ENCODE results near the gene ENPP6.
A peak's percentile ranks its signal among the peaks of the same experiment; 100 is the strongest.

The ENPP6 gene

GRCh38 chr4:184217634-184218033 lies at the start of gene ENPP6:
TSS of gene ENPP6 (minus strand) at chr4:184217873. CDS start at chr4:184217819, 54 bp downstream.
- no peak for DNase-seq

GRCh38 chr4:184267206-184267608 lies 49.5 kb upstream of the ENPP6 start:
- DNase-seq, result no peak

GRCh38 chr4:184265546-184266351 lies 48.1 kb upstream of the ENPP6 start:
- peak; percentile 67 to 88 for DNase-seq

GRCh38 chr4:184263910-184264732 lies 46.4 kb upstream of the ENPP6 start:
- DNase-seq, result peak; percentile 86 to 95

GRCh38 chr4:184263461-184263860 lies 45.8 kb upstream of the ENPP6 start:
- no peak for DNase-seq

GRCh38 chr4:184262901-184263300 lies 45.2 kb upstream of the ENPP6 start:
- DNase-seq, result no peak

GRCh38 chr4:184261246-184261645 lies 43.6 kb upstream of the ENPP6 start:
- DNase-seq, result no peak

GRCh38 chr4:184259866-184260265 lies 42.2 kb upstream of the ENPP6 start:
- DNase-seq, result no peak

- no peak for DNase-seq
Observed at GRCh38 chr4:184259081-184259480, 41.4 kb upstream of the ENPP6 start.

GRCh38 chr4:184255871-184256642 lies 38.4 kb upstream of the ENPP6 start:
- DNase-seq, result no peak

GRCh38 chr4:184255361-184255760 lies 37.7 kb upstream of the ENPP6 start:
- no peak for DNase-seq

- DNase-seq, result no peak
Observed at GRCh38 chr4:184253072-184253420, 35.4 kb upstream of the ENPP6 start.

GRCh38 chr4:184252136-184253071 lies 34.7 kb upstream of the ENPP6 start:
- DNase-seq, result no peak

GRCh38 chr4:184251670-184251980 lies 34.0 kb upstream of the ENPP6 start:
- DNase-seq, result no peak

- peak; percentile 52 to 60 for DNase-seq
Observed at GRCh38 chr4:184250795-184251669, 33.4 kb upstream of the ENPP6 start.

GRCh38 chr4:184248216-184248615 lies 30.5 kb upstream of the ENPP6 start:
- no peak for DNase-seq

- DNase-seq, result no peak
Observed at GRCh38 chr4:184247421-184247820, 29.7 kb upstream of the ENPP6 start.

- no peak for DNase-seq
Observed at GRCh38 chr4:184246426-184246825, 28.8 kb upstream of the ENPP6 start.

- DNase-seq, result no peak
Observed at GRCh38 chr4:184238072-184238745, 20.5 kb upstream of the ENPP6 start.

GRCh38 chr4:184237612-184238011 lies 19.9 kb upstream of the ENPP6 start:
- no peak for DNase-seq

GRCh38 chr4:184235526-184235925 lies 17.9 kb upstream of the ENPP6 start:
- no peak for DNase-seq

Measured in SHP77 (cell line).